Fibroblast of lung (primary cell): ENCODE measurements around the gene PDXDC1.
A peak's percentile ranks its signal among the peaks of the same experiment; 100 is the strongest.
"Not testable (repeated sequence)": the region's sequence is repeated elsewhere in the genome, so short reads cannot be mapped to it uniquely, and the experiment has no call there.

ENCODE experiments used
- EZH2 ChIP-seq: IDR thresholded peaks from 2 replicates; pipeline ENCODE4 v1.5.1; 2012; ENCODE audit warnings: low read length, control low read depth, mild to moderate bottlenecking; ENCODE audit errors: missing control alignments
- TF ChIP-seq, protein P1 (sequence below), 2 donors: IDR thresholded peaks in 1 of 2; conservative IDR thresholded peaks in 1 of 2; 1 replicate in 1 of 2; 2 replicates in 1 of 2; pipeline ENCODE4 v1.5.1; 2011 to 2012; ENCODE audit warnings: low read length in 2 of 2, control low read depth in 1 of 2, inconsistent platforms in 1 of 2, low read depth in 1 of 2, mild to moderate bottlenecking in 1 of 2

DNA sequence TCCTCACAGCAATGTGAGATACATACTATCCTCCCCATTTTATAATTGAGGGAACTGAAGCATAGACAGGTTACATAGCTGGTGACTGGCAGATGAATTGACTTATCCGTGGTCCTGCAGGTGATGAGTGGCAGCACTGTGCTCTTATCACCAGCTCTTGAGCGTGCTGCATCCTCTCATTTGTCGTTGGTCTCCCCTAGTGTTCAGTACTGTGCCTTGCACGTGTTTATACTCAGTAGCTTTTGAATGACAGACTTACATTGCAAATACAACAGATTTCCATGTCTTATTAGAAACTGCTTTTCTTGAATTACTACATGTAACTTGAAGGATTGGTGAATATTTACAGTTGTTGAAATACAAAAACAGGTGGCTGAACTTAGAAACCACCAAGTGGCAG is 47.4 kb downstream of the PDXDC1 start:
- TF ChIP-seq, protein P1, sequence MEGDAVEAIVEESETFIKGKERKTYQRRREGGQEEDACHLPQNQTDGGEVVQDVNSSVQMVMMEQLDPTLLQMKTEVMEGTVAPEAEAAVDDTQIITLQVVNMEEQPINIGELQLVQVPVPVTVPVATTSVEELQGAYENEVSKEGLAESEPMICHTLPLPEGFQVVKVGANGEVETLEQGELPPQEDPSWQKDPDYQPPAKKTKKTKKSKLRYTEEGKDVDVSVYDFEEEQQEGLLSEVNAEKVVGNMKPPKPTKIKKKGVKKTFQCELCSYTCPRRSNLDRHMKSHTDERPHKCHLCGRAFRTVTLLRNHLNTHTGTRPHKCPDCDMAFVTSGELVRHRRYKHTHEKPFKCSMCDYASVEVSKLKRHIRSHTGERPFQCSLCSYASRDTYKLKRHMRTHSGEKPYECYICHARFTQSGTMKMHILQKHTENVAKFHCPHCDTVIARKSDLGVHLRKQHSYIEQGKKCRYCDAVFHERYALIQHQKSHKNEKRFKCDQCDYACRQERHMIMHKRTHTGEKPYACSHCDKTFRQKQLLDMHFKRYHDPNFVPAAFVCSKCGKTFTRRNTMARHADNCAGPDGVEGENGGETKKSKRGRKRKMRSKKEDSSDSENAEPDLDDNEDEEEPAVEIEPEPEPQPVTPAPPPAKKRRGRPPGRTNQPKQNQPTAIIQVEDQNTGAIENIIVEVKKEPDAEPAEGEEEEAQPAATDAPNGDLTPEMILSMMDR (conservative IDR thresholded peaks at IDR 0.05 in 1 of 2, IDR thresholded peaks at IDR 0.05 in 1 of 2; ENCODE audit: low read depth in 1 of 2, low read length in 2 of 2), result peak; percentile 22 to 43
- TF ChIP-seq EZH2, result not testable (repeated sequence)
